K562 (cell line): ENCODE results near the gene PLA2G4C. TPM values are rescaled to one million over a fixed set of nuclear protein-coding genes. Genes with fewer than 3 reads are reported as not detected.

ENCODE experiments used
- ATAC-seq: fragments of 200-7000 bp; cut with Tn5 transposase; 3 replicates; pipeline ENCODE4 v1.9.1; 2020; ENCODE audit warnings: moderate library complexity
- BruUV-seq: library from RNA; stranded (reverse); fragments of 400-500 nt; replicated peaks from 2 replicates; lab custom pipeline; 2021; lab: Mats Ljungman, UMichigan
- CTCF ChIA-PET: fragments of 300-600 bp; formaldehyde crosslinking; extraction: SDS; loops from one replicate; lab custom pipeline; 2021; ENCODE audit warnings: low intra/inter-chr PET ratio; lab: Yijun Ruan, JAX
- POLR2A ChIA-PET: fragments of 300-600, 350-650 bp; sonication (Branson Sonifier 250); formaldehyde crosslinking; extraction: SDS; loops from one replicate; lab custom pipeline; 2021; ENCODE audit warnings: antibody characterized with exemption, inconsistent platforms; lab: Yijun Ruan, JAX
- DNase-seq, 4 experiments: peaks; one replicate each; pipeline versions ENCODE4 v3.0.0 to v3.0.0-alpha.2; 2011 to 2018; ENCODE audit warnings: low spot score in 3 of 4, mixed read lengths in 3 of 4; ENCODE audit errors: extremely low read depth in 1 of 4
- FAIRE-seq: peaks from 2 replicates; lab custom pipeline; 2011; peaks lifted over from hg19 to GRCh38; lab: Jason Lieb, UNC
- H2AFZ ChIP-seq: 2 replicates; pipeline ENCODE4 v1.6.0; 2011; ENCODE audit warnings: low read depth, low read length, control low read depth, inconsistent platforms
- H3K27ac ChIP-seq: fragments of 200-600 bp; 3 replicates; pipeline ENCODE4 v1.8.0; 2011; ENCODE audit warnings: low read depth, mild to moderate bottlenecking, control low read depth, inconsistent platforms, low read length, moderate library complexity, mixed read lengths; ENCODE audit errors: extremely low read depth
- H3K27me3 ChIP-seq, 2 experiments: fragments of 300-600 bp in 1 of 2; 2 replicates in 1 of 2; 3 replicates in 1 of 2; pipeline versions ENCODE4 v1.6.0 to v1.8.0; 2011; ENCODE audit warnings: inconsistent platforms in 2 of 2, low read length in 2 of 2, mild to moderate bottlenecking in 1 of 2, mixed read lengths in 1 of 2, moderate library complexity in 1 of 2; ENCODE audit not compliant: control insufficient read depth in 2 of 2, insufficient read depth in 2 of 2
- H3K36me3 ChIP-seq: fragments of 300-600 bp; 3 replicates; pipeline ENCODE4 v1.8.0; 2011; ENCODE audit warnings: mild to moderate bottlenecking, low read length, inconsistent platforms; ENCODE audit not compliant: control insufficient read depth, insufficient read depth
- H3K4me1 ChIP-seq, 2 experiments: fragments of 200-600 bp in 1 of 2; replicated peaks in 1 of 2; 2 replicates in 1 of 2; 3 replicates in 1 of 2; pipeline versions ENCODE4 v1.5.1 to v1.8.0; 2011; ENCODE audit warnings: inconsistent platforms in 2 of 2, low read length in 2 of 2, mild to moderate bottlenecking in 1 of 2, mixed read lengths in 1 of 2, moderate library complexity in 1 of 2; ENCODE audit not compliant: control insufficient read depth in 2 of 2, insufficient read depth in 2 of 2
- H3K4me2 ChIP-seq: 2 replicates; pipeline ENCODE4 v1.6.1; 2011; ENCODE audit warnings: low read length, control low read depth, inconsistent platforms, mixed read lengths; ENCODE audit not compliant: insufficient read depth
- H3K4me3 ChIP-seq: fragments of 200-600 bp; sonication (generic), shearing (Covaris generic); 2 replicates; pipeline ENCODE4 v1.5.1; 2016; ENCODE audit warnings: control low read depth, inconsistent platforms
- H3K79me2 ChIP-seq: fragments of 200-600 bp; 3 replicates; pipeline ENCODE4 v1.8.0; 2011; ENCODE audit warnings: low read length, inconsistent platforms; ENCODE audit not compliant: control insufficient read depth, insufficient read depth
- H3K9ac ChIP-seq, 2 experiments: 2 replicates each; pipeline versions ENCODE4 v1.6.0 to v1.6.1; 2011; ENCODE audit warnings: low read depth in 2 of 2, low read length in 2 of 2, control low read depth in 1 of 2, inconsistent platforms in 1 of 2, mild to moderate bottlenecking in 1 of 2, mixed read lengths in 1 of 2; ENCODE audit not compliant: insufficient read depth in 1 of 2
- H3K9me1 ChIP-seq: one replicate; pipeline ENCODE4 v1.6.0; 2011; ENCODE audit warnings: inconsistent platforms, mild to moderate bottlenecking, low read length, moderate library complexity; ENCODE audit not compliant: control insufficient read depth, insufficient read depth
- H3K9me3 ChIP-seq: replicated peaks from 2 replicates; pipeline ENCODE4 v1.5.1; 2011; ENCODE audit warnings: low read depth, low read length, inconsistent platforms; ENCODE audit not compliant: control insufficient read depth, insufficient read depth
- H4K20me1 ChIP-seq: replicated peaks from 2 replicates; pipeline ENCODE4 v1.6.1; 2011; ENCODE audit warnings: low read length, inconsistent platforms, mixed read lengths; ENCODE audit not compliant: control insufficient read depth, insufficient read depth
- ARID1B ChIP-seq: fragments of 450-650 bp; IDR thresholded peaks from 2 replicates; pipeline ENCODE4 v1.6.1; 2016; ENCODE audit warnings: antibody characterized with exemption, mild to moderate bottlenecking, inconsistent platforms
- CHD1 ChIP-seq: fragments of 200-600 bp; sonication (generic); IDR thresholded peaks from one replicate; pipeline ENCODE4 v1.6.1; 2012; ENCODE audit warnings: mild to moderate bottlenecking, moderate library complexity, low read length, inconsistent platforms
- CHD2 ChIP-seq: IDR thresholded peaks from 2 replicates; pipeline ENCODE4 v1.6.1; 2011; ENCODE audit warnings: low read depth, low read length
- GATAD2A ChIP-seq: fragments of 450-650 bp; IDR thresholded peaks from 2 replicates; pipeline ENCODE4 v1.6.1; 2017
- NFRKB ChIP-seq: fragments of 450-650 bp; IDR thresholded peaks from 2 replicates; pipeline ENCODE4 v1.6.1; 2016; ENCODE audit warnings: low read depth
- NFYB ChIP-seq: IDR thresholded peaks from 2 replicates; pipeline ENCODE4 v1.6.1; 2011; ENCODE audit warnings: mild to moderate bottlenecking, moderate library complexity; ENCODE audit not compliant: insufficient read length; ENCODE audit errors: extremely low read depth
- PML ChIP-seq: IDR thresholded peaks from 2 replicates; pipeline ENCODE4 v1.6.1; 2012; ENCODE audit warnings: low read length, inconsistent platforms
- RAD51 ChIP-seq: fragments of 450-650 bp; IDR thresholded peaks from 2 replicates; pipeline ENCODE4 v1.7.1; 2016; ENCODE audit warnings: low read depth, mild to moderate bottlenecking, borderline replicate concordance
- SIN3A ChIP-seq, 2 experiments: fragments of 150-350 bp in 1 of 2; IDR thresholded peaks; 2 replicates each; pipeline ENCODE4 v1.6.1; 2011 to 2016; ENCODE audit warnings: borderline replicate concordance in 2 of 2, low read depth in 2 of 2, low read length in 2 of 2, mild to moderate bottlenecking in 2 of 2, moderate library complexity in 2 of 2; ENCODE audit not compliant: control insufficient read depth in 1 of 2
- SIRT6 ChIP-seq: IDR thresholded peaks from one replicate; pipeline ENCODE4 v1.6.1; 2012; ENCODE audit warnings: low read depth, mild to moderate bottlenecking, control low read depth, inconsistent platforms, low read length, moderate library complexity
- SMARCC2 ChIP-seq: fragments of 450-650 bp; IDR thresholded peaks from 2 replicates; pipeline ENCODE4 v1.6.1; 2017; ENCODE audit warnings: antibody characterized with exemption, moderate library complexity, mild to moderate bottlenecking, low read depth
- ZNF134 ChIP-seq: fragments of 250-450 bp; sonication (Bioruptor Pico); conservative IDR thresholded peaks from 2 replicates; pipeline ENCODE4 v1.4.0; 2020
- ZNF184 ChIP-seq: sonication (generic); formaldehyde crosslinking; IDR thresholded peaks from 2 replicates; pipeline ENCODE4 v1.5.0; 2020; ENCODE audit warnings: missing genetic modification reagents
- ZNF263 ChIP-seq: sonication (generic); formaldehyde crosslinking; IDR thresholded peaks from 2 replicates; pipeline ENCODE4 v1.8.0; 2022; ENCODE audit warnings: mild to moderate bottlenecking, missing genetic modification reagents, borderline replicate concordance
- ZNF354B ChIP-seq: fragments of 250-450 bp; sonication (Bioruptor Pico); IDR thresholded peaks from 2 replicates; pipeline ENCODE4 v1.4.0; 2020
- ZNF75A ChIP-seq: fragments of 450-650 bp; formaldehyde crosslinking; IDR thresholded peaks from 2 replicates; pipeline ENCODE4 v1.4.0; 2020; ENCODE audit warnings: mild to moderate bottlenecking
- WGBS: fragments of 100-300 bp; shearing (Covaris generic); methylation state at CpG from one replicate; pipeline ENCODE4 v1.1.6; 2016; ENCODE audit warnings: low coverage, mixed read lengths; ENCODE audit not compliant: insufficient coverage; ENCODE audit errors: missing lambda C conversion rate; 5-methylcytosine and 5-hydroxymethylcytosine counted together
- in situ Hi-C: fragments of 300-500 bp; cut with MboI; formaldehyde crosslinking; loops from 4 replicates; pipeline ENCODE4 v1.15.0; 2018; ENCODE audit warnings: inconsistent platforms, mixed read lengths
- intact Hi-C: fragments of 100-400 bp; cut with micrococcal nuclease; formaldehyde crosslinking; loops from 2 replicates; pipeline ENCODE4 v1.14.2; 2022
- polyA plus RNA-seq, 8 experiments: library from polyadenylated mRNA; depleted of rRNA in 4 of 8; stranded (reverse) in 5 of 8; unstranded in 3 of 8; fragments of >200 nt; fragmentation: Nextera tagmentation in 2 of 8; fragmentation: Illumina TruSeq in 1 of 8; extraction: Ambion mirVana in 2 of 8; extraction: Trizol in 1 of 8; gene quantifications; 2 replicates each; pipeline versions ENCODE4 v1.2.1 to v1.2.3, GENCODE V29; 2011 to 2014; ENCODE audit warnings: inconsistent platforms in 1 of 8, missing spikeins in 1 of 8
- total RNA-seq, 7 experiments: library from RNA; depleted of rRNA in 6 of 7; stranded (reverse); fragments of >200 nt in 6 of 7; fragmentation: Illumina TruSeq in 2 of 7; extraction: Trizol in 2 of 7; gene quantifications; 2 replicates each; pipeline versions ENCODE4 v1.2.1 to v1.2.3, GENCODE V29; 2011 to 2021; ENCODE audit warnings: low replicate concordance in 1 of 7

Gene PLA2G4C
- total and polyA plus RNA-seq, 9 of the 15 experiments (the other 6 are each of a cell fraction or from before 2014, with no cell fraction given): 0.27 to 0.35 (median 0.35) TPM; not detected in 6

DNA sequence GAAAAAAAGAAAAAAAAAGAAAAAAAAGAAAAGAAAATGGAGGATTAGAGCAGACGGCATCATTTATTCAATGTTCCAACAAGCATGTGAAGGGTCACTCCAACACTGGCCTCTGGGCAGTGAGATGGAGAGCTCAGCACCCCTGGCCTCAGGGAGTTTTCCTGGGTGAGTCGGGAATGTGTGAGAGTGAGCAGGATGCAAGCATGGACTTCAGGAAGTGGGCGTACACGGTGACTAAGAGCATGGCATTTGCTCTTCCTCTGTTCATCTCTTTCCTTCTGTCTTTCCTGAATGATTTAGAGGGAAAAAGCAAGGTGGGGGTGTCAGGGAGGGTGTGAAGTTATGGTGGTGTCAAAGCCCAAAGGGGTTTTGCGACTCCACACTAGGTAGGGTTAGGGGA, 66.1 kb downstream of the PLA2G4C start:
- no peaks in the 10 kb centered on the region for H3K9me3 ChIP-seq
- in situ Hi-C loops: no loop called here
- no peak overlapping the region for H3K4me3 ChIP-seq
- H3K79me2 ChIP-seq: no peaks in the 10 kb centered on the region
- H3K9ac ChIP-seq: no peak overlapping the region
- no peak overlapping the region for H3K4me2 ChIP-seq
- intact Hi-C loops: no loop called here
- peaks cover 2% of the 10 kb centered on the region for H3K9me1 ChIP-seq
- no peak for DNase-seq
- H3K4me1 ChIP-seq: peaks cover 3% of the 10 kb centered on the region in 2 experiments; a peak in 2 of 5 replicates
- CTCF ChIA-PET: no interaction called here
- H3K27ac ChIP-seq: no peak overlapping the region
- POLR2A ChIA-PET: interaction anchor here (1.2 kb wide), 1 partner anchor 17 kb away, joined by 4 read pairs; no protein-coding TSS in a partner anchor
- 2% methylated on average over 5 of the region's 5 CpGs for WGBS
- FAIRE-seq: no peak
- BruUV-seq: no TSS peak
- peaks cover 9 to 22% of the 10 kb centered on the region in 2 experiments; a peak in 3 of 5 replicates for H3K27me3 ChIP-seq
- H4K20me1 ChIP-seq: no peaks in the 10 kb centered on the region
- TF ChIP-seq NFYB: no peak
- no peak for TF ChIP-seq ZNF134 (CRISPR knock-in tag)
- TF ChIP-seq SMARCC2: no peak
- TF ChIP-seq ZNF184: no peak
- no peak for TF ChIP-seq ARID1B
- TF ChIP-seq RAD51: no peak
- no peak for TF ChIP-seq ZNF263
- TF ChIP-seq PML: no peak
- no peak for TF ChIP-seq ZNF354B (CRISPR knock-in tag)
- no peak for TF ChIP-seq ZNF75A (CRISPR knock-in tag)
- TF ChIP-seq SIRT6: no peak
- TF ChIP-seq GATAD2A: no peak
- no peak for TF ChIP-seq CHD1
- TF ChIP-seq NFRKB: no peak
- TF ChIP-seq CHD2: no peak
- TF ChIP-seq SIN3A (IDR thresholded peaks at IDR 0.05; ENCODE audit: borderline replicate concordance in 2 of 2, control insufficient read depth in 1 of 2, low read depth in 2 of 2, low read length in 2 of 2): no peak
- H3K36me3 ChIP-seq: no peaks in the 10 kb centered on the region
- ATAC-seq: no peak
- H2AFZ ChIP-seq: no peak overlapping the region
